Measurements from ENCODE around the gene ZNF761.
A peak's percentile ranks its signal among the peaks of the same experiment; 100 is the strongest.
"Not testable (repeated sequence)": the region's sequence is repeated elsewhere in the genome, so short reads cannot be mapped to it uniquely, and the experiment has no call there.

Gene ZNF761

DNA sequence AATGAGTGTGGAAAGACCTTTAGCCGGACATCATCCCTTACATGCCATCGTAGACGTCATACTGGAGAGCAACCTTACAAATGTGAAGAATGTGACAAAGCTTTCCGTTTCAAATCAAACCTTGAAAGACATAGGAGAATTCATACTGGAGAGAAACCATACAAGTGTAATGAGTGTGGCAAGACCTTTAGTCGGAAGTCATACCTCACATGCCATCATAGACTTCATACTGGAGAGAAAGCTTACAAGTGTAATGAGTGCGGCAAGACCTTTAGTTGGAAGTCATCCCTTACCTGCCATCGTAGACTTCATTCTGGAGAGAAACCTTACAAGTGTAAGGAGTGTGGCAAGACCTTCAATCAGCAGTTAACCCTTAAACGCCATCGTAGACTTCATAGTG, 24.0 kb downstream of the ZNF761 start:
- DNase-seq (ENCODE audit: low read depth in 2 of 3, low spot score in 1 of 3), result no peak

DNA sequence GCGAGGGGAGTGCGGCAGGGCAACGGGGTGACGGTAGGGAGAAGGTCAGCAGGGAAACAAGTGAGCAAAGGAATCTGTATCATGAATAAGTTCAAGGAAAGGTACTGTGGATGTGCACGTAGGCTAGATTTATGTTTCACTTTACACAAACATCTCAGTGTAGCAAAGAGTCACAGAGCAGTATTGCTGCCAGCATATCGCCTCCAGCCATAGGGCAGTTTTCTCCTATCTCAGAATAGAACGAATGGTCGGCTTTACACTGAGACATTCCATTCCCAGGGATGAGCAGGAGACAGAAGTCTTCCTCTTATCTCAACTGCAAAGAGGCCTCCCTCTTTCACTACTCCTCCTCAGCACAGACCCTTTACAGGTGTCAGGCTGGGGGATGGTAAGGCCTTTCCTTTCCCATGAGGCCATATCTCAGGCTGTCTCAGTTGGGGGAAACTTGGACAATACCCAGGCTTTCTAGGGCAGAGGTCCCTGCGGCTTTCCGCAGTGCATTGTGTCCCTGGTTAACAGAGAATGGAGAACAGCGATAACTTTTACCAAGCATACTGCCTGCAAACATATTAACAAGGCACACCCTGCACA, 28.4 kb downstream of the ZNF761 start:
- not testable (repeated sequence) for DNase-seq (ENCODE audit: low read depth in 2 of 3, low spot score in 1 of 3)

- DNase-seq (ENCODE audit: low read depth in 2 of 3, low spot score in 1 of 3), result no peak
Measured at GRCh38 chr19:53461866-53462265, 30.1 kb downstream of the ZNF761 start.

- no peak for DNase-seq (ENCODE audit: low read depth in 2 of 3, low spot score in 1 of 3)
Measured at GRCh38 chr19:53462861-53463260, 31.1 kb downstream of the ZNF761 start.

DNA sequence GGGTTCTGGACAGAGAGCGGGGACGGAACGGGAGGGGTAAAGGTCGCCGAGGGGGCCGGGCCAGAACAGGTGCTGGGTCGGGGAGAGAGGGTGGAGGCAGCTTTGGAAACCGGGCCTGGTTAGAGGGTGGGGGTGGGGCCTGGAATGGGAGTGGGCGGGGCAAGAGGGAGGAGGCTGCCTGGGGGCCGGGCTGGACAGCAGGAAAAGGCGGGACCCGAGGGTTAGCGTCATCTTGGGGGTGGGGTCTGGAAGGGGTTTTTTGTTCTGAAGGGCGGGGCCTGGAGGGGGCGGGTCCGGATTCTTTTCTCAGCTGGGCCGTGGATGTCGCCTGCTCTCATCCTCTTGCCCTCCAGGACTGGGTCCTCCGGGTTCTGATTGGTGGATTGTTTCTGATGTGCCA, 31.5 kb downstream of the ZNF761 start:
- DNase-seq (ENCODE audit: low read depth in 2 of 3, low spot score in 1 of 3), result peak in 1 of 3 donors; percentile 3

DNA sequence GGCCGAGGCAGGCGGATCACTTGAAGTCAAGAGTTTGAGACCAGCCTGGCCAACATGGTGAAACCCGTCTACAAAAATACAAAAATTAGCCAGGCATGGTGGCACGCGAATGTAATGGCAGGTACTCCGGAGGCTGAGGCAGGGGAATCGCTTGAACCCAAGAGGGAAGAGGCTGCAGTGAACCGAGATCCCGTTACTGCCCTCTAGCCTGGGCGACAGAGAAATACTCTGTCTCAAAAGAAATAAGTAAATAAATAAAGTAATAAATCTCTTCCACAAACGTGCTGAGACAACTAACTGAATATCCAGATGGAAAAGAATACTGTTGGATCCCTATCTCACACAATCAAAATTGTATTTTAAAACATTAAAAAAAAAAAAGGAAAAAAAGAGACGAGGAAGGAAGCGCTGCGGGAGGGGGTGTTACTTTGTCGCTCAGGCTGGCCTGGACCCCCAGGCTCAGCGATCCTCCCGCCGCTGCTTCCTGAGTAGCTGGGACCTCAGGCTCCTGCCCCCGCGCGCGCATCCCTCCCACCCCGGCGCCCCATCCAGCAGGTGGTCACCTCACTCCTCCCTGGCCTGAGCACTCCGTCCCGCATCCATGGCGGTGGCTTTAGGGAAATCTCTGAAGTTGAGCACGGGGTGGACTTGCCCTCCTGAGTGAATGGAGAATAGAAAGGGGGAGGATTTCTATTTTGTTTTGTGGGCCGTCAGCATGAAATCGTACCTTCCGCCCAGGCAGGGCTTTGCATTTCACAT, 35.1 kb downstream of the ZNF761 start:
- no peak for DNase-seq (ENCODE audit: low read depth in 2 of 3, low spot score in 1 of 3)

- peak; percentile 87 to 99 (median 95) for DNase-seq (ENCODE audit: low read depth in 2 of 3, low spot score in 1 of 3)
Measured at GRCh38 chr19:53467485-53468262, 35.9 kb downstream of the ZNF761 start, which contains the start of gene ZNF813. Gene ZNF813, plus strand, starts transcription at chr19:53467733. Its CDS starts 16,090 bp downstream, at chr19:53483823.

GRCh38 chr19:53468628-53469027, 36.8 kb downstream of the ZNF761 start:
- DNase-seq (ENCODE audit: low read depth in 2 of 3, low spot score in 1 of 3), result not testable (repeated sequence)

- no peak for DNase-seq (ENCODE audit: low read depth in 2 of 3, low spot score in 1 of 3)
Measured at GRCh38 chr19:53471916-53472315, 40.1 kb downstream of the ZNF761 start.

- not testable (repeated sequence) for DNase-seq (ENCODE audit: low read depth in 2 of 3, low spot score in 1 of 3)
Measured at GRCh38 chr19:53474832-53475231, 43.0 kb downstream of the ZNF761 start.

GRCh38 chr19:53475470-53475869, 43.7 kb downstream of the ZNF761 start:
- DNase-seq (ENCODE audit: low read depth in 2 of 3, low spot score in 1 of 3), result not testable (repeated sequence)

DNA sequence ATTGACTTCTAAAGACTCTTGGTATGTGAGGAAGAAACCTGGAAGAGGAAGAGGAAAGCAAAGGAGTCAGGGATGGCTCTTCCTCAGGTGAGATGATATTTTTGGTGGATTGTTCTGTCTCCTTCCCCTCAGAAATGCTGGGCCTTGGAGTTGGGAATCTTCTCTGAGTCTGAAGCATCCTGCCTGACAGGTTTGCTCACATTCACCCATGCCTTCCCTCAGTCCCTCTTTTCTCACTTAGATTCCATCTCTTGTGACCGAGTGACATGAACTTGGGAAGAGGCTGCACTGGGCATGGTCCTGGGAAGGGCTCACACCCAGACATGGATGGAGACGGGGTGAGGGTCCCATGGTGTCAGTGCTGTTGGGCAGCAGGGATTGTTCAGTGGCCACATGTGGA, 52.0 kb downstream of the ZNF761 start:
- DNase-seq (ENCODE audit: low read depth in 2 of 3, low spot score in 1 of 3), result not testable (repeated sequence)

DNA sequence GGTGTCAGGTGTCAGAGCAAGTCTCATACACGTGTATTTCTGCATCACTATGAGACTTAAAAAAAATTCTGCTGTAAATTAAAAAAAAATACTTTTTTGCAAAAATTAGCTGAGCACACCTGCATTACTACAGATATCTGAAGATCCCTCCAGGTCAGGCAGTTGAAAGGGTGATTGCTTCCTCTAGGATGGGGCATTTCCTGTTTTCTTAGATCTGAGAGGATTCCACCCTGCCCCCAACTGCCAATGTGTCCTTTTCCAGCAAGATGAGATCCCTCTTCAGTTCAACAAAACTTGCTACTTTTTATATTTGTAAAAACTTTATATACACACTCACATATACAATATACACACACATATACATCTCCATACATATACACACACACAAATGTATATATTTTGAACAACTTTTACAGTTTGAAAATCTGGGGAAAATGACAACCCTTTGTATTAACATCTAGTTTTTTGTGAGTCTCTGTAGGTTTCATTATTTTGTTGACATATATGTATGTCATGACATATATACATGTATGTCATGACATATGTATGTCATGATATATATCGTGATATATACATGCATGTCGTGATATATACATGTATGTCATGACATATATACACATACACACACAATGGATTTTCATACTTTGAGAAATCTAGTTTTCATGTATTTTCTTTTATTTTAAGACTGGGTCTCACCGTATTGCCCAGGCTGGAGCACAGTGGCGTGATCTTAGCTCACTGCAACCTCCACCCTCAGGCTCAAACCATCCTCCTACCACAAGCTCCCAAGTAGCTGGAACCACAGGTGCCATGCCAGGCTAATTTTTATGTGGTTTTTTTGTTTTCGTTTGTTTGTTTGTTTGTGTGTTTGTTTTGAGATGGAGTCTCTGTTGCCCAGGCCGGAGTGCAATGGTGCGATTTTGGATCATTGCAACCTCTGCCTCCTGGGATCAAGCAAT, 53.5 kb downstream of the ZNF761 start:
- DNase-seq (ENCODE audit: low read depth in 2 of 3, low spot score in 1 of 3), result no peak

DNA sequence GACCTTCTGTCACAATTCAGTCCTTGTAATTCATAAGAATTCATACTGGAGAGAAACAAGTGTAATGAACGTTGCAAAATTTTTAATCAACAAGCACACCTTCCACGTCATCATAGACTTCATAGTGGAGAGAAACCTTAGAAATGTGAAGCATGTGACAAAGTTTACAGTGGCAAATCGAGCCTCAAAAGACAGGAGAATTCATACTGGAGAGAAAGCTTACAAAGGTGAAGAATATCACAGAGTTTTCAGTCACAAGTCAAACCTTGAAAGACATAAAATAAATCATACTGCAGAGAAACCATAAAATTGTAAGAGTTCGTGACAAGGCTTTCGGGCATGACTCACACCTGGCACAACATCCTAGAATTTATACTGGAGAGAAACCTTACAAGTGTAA, 60.4 kb downstream of the ZNF761 start:
- no peak for DNase-seq (ENCODE audit: low read depth in 2 of 3, low spot score in 1 of 3)

DNA sequence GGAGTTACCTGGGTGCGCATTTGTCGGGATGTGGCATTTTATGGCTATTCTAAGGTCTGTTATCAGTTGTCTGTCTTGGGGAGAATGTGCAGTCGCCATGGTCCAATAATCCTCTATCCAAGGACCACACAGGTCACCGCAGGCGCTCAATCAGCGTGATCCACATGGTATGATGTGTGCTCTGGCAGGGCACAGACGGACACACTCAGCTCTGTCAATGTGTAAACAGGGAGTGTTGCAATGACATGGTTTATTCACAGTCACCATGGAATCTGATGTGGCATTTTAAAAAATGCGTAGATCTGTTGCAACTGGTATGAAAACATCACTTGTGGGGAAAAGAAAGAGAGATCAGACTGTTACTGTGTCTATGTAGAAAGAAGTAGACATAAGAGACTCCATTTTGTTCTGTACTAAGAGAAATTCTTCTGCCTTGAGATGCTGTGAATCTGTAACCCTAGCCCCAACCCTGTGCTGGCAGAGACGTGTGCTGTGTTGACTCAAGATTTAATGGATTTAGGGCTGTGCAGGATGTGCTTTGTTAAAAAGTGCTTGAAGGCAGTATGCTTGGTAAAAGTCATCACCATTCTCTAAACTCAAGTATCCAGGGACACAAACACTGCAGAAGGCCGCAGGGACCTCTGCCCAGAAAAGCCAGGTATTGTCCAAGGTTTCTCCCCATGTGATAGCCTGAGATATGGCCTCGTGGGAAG, 65.7 kb downstream of the ZNF761 start:
- DNase-seq (ENCODE audit: low read depth in 2 of 3, low spot score in 1 of 3), result not testable (repeated sequence)

DNA sequence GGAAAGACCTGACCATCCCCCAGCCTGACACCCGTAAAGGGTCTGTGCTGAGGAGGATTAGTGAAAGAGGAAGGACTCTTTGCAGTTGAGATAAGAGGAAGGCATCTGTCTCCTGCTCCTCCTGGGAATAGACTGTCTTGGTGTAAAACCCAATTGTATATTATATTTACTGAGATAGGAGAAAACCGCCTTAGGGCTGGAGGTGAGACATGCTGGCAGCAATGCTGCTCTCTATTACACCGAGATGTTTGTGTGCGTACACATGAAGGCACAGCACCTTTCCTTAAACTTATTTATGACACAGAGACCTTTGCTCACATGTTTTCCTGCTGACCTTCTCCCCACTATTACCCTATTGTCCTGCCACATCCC, 66.2 kb downstream of the ZNF761 start:
- not testable (repeated sequence) for DNase-seq (ENCODE audit: low read depth in 2 of 3, low spot score in 1 of 3)

GRCh38 chr19:53503151-53503550, 71.4 kb downstream of the ZNF761 start:
- not testable (repeated sequence) for DNase-seq (ENCODE audit: low read depth in 2 of 3, low spot score in 1 of 3)

DNA sequence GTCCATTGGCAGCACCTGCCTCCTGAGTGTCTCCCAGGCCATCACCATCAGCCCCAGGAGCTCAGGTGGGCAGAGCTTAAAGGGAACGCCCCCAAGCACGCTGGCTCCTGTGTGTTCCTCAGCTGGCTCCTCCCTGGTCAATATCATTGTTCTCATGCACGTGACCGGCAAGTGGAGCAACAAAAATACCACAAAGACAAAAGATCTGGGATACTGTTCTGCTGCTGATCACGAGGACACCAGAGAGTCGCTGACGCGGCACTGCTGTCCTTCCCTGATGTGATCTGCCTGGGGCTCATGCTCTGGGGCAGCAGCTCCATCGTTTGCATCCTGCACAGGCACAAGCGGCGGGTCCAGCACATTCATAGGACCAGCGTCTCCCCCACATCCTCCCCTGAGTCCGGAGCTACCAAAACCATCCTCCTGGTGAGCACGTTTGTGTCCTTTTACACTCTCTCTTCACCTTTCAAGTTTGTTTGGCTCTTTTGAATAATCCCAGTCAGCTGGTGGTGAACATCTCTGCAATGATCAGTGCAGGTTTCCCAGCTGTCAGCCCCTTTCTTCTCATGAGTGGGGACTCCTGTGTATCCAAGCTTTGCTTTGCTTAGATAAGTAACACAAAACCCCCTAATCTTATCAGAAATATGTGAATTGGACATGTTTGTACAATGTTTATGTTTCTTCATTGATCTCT, 72.0 kb downstream of the ZNF761 start:
- not testable (repeated sequence) for DNase-seq (ENCODE audit: low read depth in 2 of 3, low spot score in 1 of 3)

DNA sequence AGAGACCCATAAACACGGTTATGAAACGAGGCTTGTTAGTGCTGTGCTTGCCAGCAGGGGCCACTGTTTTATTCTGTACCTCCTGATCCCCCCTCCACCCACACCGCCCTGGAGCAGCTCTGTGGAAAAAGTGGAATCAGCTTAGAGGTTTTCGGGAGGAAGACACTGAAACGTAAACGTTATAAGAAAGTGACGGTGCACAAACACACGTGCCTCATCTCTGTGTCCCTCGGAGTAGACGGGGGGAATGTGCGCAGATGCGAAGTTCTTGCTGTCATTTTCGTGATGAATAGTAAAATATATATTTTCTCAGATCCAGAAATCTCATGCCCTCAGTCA, 72.5 kb downstream of the ZNF761 start:
- DNase-seq (ENCODE audit: low read depth in 2 of 3, low spot score in 1 of 3), result not testable (repeated sequence)

- DNase-seq (ENCODE audit: low read depth in 2 of 3, low spot score in 1 of 3), result no peak
Measured at GRCh38 chr19:53504885-53505284, 73.1 kb downstream of the ZNF761 start.
